NOMO-1 treated with DMSO at 0.1 percent for 48 hours (cell line): ENCODE data around the gene CIAPIN1.

ENCODE experiments used
- DNase-seq: peaks from one replicate; lab custom pipeline; 2025; ENCODE audit not compliant: unreplicated experiment; lab: John Stamatoyannopoulos, UW

Gene CIAPIN1

GRCh38 chr16:57476546-57477410, 29.6 kb upstream of the CIAPIN1 start:
- DNase-seq: no peak

GRCh38 chr16:57475711-57476339, 28.6 kb upstream of the CIAPIN1 start:
- DNase-seq: peak; percentile 75

- no peak for DNase-seq
These were observed 27.8 kb upstream of the CIAPIN1 start for GRCh38 chr16:57474671-57475661.

GRCh38 chr16:57473906-57474305, 26.7 kb upstream of the CIAPIN1 start:
- DNase-seq: no peak

- no peak for DNase-seq
These were observed 26.1 kb upstream of the CIAPIN1 start for GRCh38 chr16:57473176-57473840.

- no peak for DNase-seq
These were observed 25.5 kb upstream of the CIAPIN1 start for GRCh38 chr16:57472665-57473060.

- DNase-seq: no peak
These were observed 24.9 kb upstream of the CIAPIN1 start for GRCh38 chr16:57471852-57472664.

- no peak for DNase-seq
These were observed 24.0 kb upstream of the CIAPIN1 start for GRCh38 chr16:57471209-57471608.

- no peak for DNase-seq
These were observed 23.5 kb upstream of the CIAPIN1 start for GRCh38 chr16:57470711-57471110.

GRCh38 chr16:57469917-57470470, 22.8 kb upstream of the CIAPIN1 start:
- DNase-seq: no peak

- no peak for DNase-seq
These were observed 21.9 kb upstream of the CIAPIN1 start for GRCh38 chr16:57469046-57469445.

- DNase-seq: no peak
These were observed 21.2 kb upstream of the CIAPIN1 start for GRCh38 chr16:57468346-57468745.

- no peak for DNase-seq
These were observed 17.3 kb upstream of the CIAPIN1 start for GRCh38 chr16:57464523-57464922.

GRCh38 chr16:57462978-57463362, 15.8 kb upstream of the CIAPIN1 start:
- DNase-seq: no peak

GRCh38 chr16:57462209-57462977, 15.2 kb upstream of the CIAPIN1 start, which contains the start of gene POLR2C:
POLR2C (plus strand) TSS chr16:57462679; CDS start chr16:57462725, 46 bp downstream.
- DNase-seq: peak; percentile 84

- DNase-seq: no peak
These were observed 4.8 kb upstream of the CIAPIN1 start for GRCh38 chr16:57452021-57452420.

- DNase-seq: peak; percentile 26
These were observed 527 bp downstream of the CIAPIN1 start for GRCh38 chr16:57446531-57447185.

- no peak for DNase-seq
These were observed 1.7 kb downstream of the CIAPIN1 start for GRCh38 chr16:57445510-57445909.
